Measurements from ENCODE around the gene GTPBP2. TPM values are rescaled to one million over a fixed set of nuclear protein-coding genes. Genes with fewer than 3 reads are reported as not detected.

The GTPBP2 gene
- polyA plus RNA-seq, 1 donor (not counting 4 experiments of a cell fraction or from before 2014, with no cell fraction given), result 59.5 TPM

DNA sequence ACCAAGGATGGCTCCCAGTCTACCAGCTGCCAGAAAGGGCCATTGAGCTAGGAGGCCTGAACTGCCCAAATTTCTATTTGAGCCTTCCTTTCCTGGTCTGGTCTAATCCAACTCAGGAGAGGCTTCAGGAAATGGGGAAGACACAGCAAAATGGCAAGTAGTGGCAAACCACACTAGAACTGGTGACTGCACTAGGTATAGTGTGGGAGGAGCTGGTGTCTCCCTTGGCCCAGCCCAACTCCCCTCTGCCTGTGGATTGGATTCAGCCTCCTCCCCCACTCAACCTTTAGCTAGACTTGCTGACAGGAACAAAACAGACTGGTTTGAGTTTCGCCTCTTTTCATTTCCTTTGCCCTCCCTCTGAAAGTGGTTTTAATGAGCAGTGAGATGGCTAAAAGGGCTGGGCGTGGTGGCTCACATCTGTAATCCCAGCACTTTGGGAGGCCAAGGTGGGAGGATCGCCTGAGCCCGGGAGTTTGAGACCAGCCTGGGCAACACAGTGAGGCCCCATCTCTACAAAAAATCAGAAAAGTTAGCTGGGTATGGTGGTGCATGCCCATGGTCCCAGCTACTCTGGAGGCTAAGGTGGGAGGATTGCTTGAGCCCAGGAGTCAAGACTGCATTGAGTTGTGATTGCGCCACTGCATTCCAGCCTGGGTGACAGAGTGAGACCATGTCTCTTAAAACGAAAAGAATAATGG, 41.0 kb upstream of the GTPBP2 start:
- H3K4me1 ChIP-seq (ENCODE audit: control insufficient read depth, extremely low read depth, insufficient read depth, low read length), result peaks cover 24% of the 10 kb centered on the region
- H3K9ac ChIP-seq (ENCODE audit: control insufficient read depth, extremely low read depth, insufficient read depth, low read length), result no peak overlapping the region
- H3K79me2 ChIP-seq (ENCODE audit: control insufficient read depth, insufficient read depth, low read length), result no peaks in the 10 kb centered on the region
- H3K27me3 ChIP-seq (ENCODE audit: control insufficient read depth, extremely low read depth, insufficient read depth, low read length), result no peaks in the 10 kb centered on the region
- H2AFZ ChIP-seq (ENCODE audit: control insufficient read depth, low read length), result no peak overlapping the region
- no peak for TF ChIP-seq EZH2 (IDR thresholded peaks at IDR 0.05; ENCODE audit: low read length)
- no peak for TF ChIP-seq CTCF (optimal IDR thresholded peaks at IDR 0.05 in 1 of 3, IDR thresholded peaks at IDR 0.05 in 1 of 3, conservative IDR thresholded peaks at IDR 0.05 in 1 of 3; ENCODE audit: extremely low read depth in 1 of 3, insufficient read depth in 2 of 3, low read length in 3 of 3)
- DNase-seq (ENCODE audit: low read depth, low spot score), result no peak
- H3K4me2 ChIP-seq (ENCODE audit: control insufficient read depth, extremely low read depth, insufficient read depth, low read depth, low read length), result no peak overlapping the region
- peaks cover 24 to 26% of the 10 kb centered on the region in 2 experiments for H3K36me3 ChIP-seq (ENCODE audit: control insufficient read depth in 2 of 2, extremely low read depth in 1 of 2, insufficient read depth in 2 of 2, low read length in 2 of 2)
- H3K9me1 ChIP-seq (ENCODE audit: control insufficient read depth, extremely low read depth, insufficient read depth, low read length), result peaks cover 2% of the 10 kb centered on the region
- no peak overlapping the region for H3K4me3 ChIP-seq (ENCODE audit: control insufficient read depth in 2 of 3, extremely low read depth in 1 of 3, insufficient read depth in 2 of 3, low read depth in 1 of 3, low read length in 3 of 3)
- no peaks in the 10 kb centered on the region for H3K9me3 ChIP-seq (ENCODE audit: control insufficient read depth, low read depth, low read length)
- no peaks in the 10 kb centered on the region for H4K20me1 ChIP-seq (ENCODE audit: control insufficient read depth, extremely low read depth, insufficient read depth, low read length)
- dilution Hi-C loops (cut with MboI; ENCODE audit: extremely low pct_ligation_motif_present, low sequenced_read_pairs), result no loop called here
- H3K27ac ChIP-seq (ENCODE audit: control insufficient read depth, insufficient read depth, low read length), result no peak overlapping the region
- no peak for FAIRE-seq

DNA sequence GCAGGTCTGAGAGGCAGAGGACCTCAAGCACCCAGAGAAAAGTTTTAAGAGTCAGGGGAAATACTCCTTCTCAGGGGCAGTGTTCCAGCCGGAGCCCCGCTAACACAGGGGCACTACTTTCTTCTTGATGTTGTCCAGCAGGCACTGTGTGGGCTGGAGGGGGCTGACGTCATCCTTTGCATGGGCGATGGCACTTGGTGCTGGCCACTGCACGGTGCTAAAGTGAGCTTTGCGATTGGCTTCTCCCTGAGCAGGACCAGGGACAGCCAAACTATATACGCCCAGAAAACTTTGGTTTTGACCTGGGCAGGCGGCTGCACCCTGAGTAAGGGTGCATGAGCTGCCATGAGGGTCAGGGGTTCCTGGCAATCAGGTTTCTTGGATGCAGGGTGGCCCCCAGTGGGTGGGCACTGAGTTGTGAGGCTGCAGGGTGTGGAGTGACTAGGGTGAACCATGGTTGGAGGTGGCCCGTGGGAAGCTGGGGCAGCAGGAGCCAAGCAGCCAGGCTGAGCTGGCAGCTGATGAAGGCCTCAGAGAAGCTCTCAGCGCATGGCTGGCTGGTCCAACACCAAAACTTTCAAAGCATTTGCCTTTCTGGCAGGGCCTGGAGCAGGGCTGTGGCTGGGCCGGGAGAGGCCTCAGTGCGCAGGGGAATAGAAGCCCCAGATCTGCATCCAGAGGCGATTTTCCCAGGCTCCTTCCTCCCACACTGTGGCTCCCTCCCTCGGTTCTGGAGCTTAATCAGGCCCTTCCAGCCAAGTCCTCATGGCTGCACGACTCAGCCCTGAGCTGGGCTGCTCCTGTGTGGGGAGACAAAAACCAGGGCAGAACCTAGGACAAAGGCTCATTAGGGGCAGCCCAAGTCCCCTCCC, 40.2 kb upstream of the GTPBP2 start:
- no peaks in the 10 kb centered on the region for H4K20me1 ChIP-seq (ENCODE audit: control insufficient read depth, extremely low read depth, insufficient read depth, low read length)
- TF ChIP-seq EZH2 (IDR thresholded peaks at IDR 0.05; ENCODE audit: low read length) (no peak), CTCF (optimal IDR thresholded peaks at IDR 0.05 in 1 of 3, IDR thresholded peaks at IDR 0.05 in 1 of 3, conservative IDR thresholded peaks at IDR 0.05 in 1 of 3; ENCODE audit: extremely low read depth in 1 of 3, insufficient read depth in 2 of 3, low read length in 3 of 3) (no peak)
- H2AFZ ChIP-seq (ENCODE audit: control insufficient read depth, low read length), result no peak overlapping the region
- H3K27ac ChIP-seq (ENCODE audit: control insufficient read depth, insufficient read depth, low read length), result no peak overlapping the region
- no peak overlapping the region for H3K4me2 ChIP-seq (ENCODE audit: control insufficient read depth, extremely low read depth, insufficient read depth, low read depth, low read length)
- no peaks in the 10 kb centered on the region for H3K9me3 ChIP-seq (ENCODE audit: control insufficient read depth, low read depth, low read length)
- no peaks in the 10 kb centered on the region for H3K27me3 ChIP-seq (ENCODE audit: control insufficient read depth, extremely low read depth, insufficient read depth, low read length)
- no peaks in the 10 kb centered on the region for H3K79me2 ChIP-seq (ENCODE audit: control insufficient read depth, insufficient read depth, low read length)
- peaks cover 18 to 20% of the 10 kb centered on the region in 2 experiments for H3K36me3 ChIP-seq (ENCODE audit: control insufficient read depth in 2 of 2, extremely low read depth in 1 of 2, insufficient read depth in 2 of 2, low read length in 2 of 2)
- no peak overlapping the region for H3K9ac ChIP-seq (ENCODE audit: control insufficient read depth, extremely low read depth, insufficient read depth, low read length)
- DNase-seq (ENCODE audit: low read depth, low spot score) (no peak), FAIRE-seq (no peak)
- dilution Hi-C loops (cut with MboI; ENCODE audit: extremely low pct_ligation_motif_present, low sequenced_read_pairs), result no loop called here
- peaks cover 2% of the 10 kb centered on the region for H3K9me1 ChIP-seq (ENCODE audit: control insufficient read depth, extremely low read depth, insufficient read depth, low read length)
- H3K4me1 ChIP-seq (ENCODE audit: control insufficient read depth, extremely low read depth, insufficient read depth, low read length), result peaks cover 25% of the 10 kb centered on the region
- H3K4me3 ChIP-seq (ENCODE audit: control insufficient read depth in 2 of 3, extremely low read depth in 1 of 3, insufficient read depth in 2 of 3, low read depth in 1 of 3, low read length in 3 of 3), result no peak overlapping the region

All from keratinocyte (primary cell).